Stimulated activated CD4-positive, alpha-beta T cell treated with anti-CD3 and anti-CD28 coated beads, Interleukin-12 subunit alpha, Interleukin-12 subunit beta, amount 100 ng/mL, for 4 hours (primary cell): ENCODE data around the gene MED26.

ENCODE experiments used
- DNase-seq: peaks from one replicate; pipeline ENCODE4 v3.0.0-alpha.2; 2020

Gene MED26

GRCh38 chr19:16587833-16588823, 39.9 kb downstream of the MED26 start:
- DNase-seq: no peak

DNA sequence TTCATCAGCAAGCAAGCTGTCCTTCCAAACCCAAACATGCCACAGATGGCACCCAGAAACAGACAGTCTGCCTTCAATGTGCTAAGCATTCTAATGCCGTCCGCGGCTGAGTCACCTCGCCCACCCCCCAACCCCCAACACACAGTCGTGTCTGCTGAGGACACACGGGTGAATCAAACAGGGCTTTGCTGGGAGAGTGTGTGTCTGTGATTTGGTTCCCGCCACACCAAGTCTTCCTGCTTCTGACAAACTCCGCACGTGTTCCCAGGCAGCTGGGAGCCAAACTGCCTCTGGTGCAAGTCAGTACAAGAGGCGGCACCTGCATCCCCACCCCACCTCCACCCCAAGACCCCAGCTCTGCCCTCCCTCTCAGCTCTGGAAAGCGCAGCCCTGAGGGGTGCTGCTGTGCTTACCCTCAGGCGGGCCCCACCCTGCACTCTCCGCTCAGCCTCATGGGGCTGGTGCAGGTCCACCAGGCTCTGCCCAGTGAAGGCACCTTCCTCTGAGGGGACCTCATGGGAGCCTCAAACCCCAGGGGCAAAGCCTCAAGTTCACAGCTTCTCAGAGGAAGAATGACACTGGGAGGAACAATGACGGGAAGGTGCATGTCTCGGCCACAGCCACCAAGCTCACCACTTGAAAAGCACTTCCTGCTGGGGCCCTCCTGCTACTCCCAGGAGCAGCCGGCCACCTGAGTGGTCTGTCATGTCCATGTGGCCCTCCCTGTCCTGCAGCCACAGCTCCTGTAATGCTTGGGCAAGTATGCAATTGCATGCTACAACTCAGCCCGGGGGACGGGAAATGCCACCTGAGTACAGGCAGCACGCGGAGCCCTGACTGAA, 40.8 kb downstream of the MED26 start:
- DNase-seq: peak; percentile 41

GRCh38 chr19:16586477-16586871, 41.5 kb downstream of the MED26 start:
- no peak for DNase-seq

- DNase-seq: no peak
Observed at GRCh38 chr19:16585808-16586476, 42.1 kb downstream of the MED26 start.

DNA sequence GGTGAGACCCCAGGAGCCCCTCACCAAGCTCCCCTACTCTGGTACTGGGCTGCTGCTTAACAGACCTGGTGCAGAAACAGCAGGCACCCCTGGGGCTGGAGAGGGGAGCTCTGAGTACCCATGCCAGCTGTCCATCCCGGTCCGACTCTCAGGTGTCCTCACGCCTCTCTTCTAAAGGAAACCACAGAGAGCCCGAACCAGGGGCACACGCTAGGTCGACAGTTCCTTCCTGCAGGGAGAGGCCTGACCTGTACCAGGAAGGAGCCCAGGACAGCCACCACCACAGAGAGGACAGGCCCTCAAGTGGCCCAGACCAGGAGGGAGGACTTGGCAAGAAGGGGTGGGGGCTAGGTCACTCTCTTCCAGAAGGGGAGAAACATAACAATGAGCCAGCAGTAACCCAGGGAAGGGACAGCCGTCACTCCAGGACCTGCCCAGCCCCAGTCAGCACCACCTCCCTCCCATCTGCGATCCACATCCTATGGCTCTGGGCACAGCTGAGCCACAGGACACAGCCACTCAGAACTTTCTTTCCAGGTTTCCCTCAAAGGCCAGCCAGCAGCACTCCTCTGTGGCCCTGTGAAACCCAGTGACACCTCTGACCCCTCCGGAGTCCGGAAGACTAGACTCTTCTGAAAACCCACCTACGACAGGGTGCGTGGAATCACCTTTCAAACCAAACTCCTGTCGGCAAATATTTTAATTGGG, 42.8 kb downstream of the MED26 start:
- DNase-seq: no peak

GRCh38 chr19:16584248-16585093, 43.5 kb downstream of the MED26 start:
- peak; percentile 78 for DNase-seq

- DNase-seq: no peak
Observed at GRCh38 chr19:16582486-16583261, 45.3 kb downstream of the MED26 start.

- no peak for DNase-seq
Observed at GRCh38 chr19:16581971-16582343, 46.0 kb downstream of the MED26 start.

DNA sequence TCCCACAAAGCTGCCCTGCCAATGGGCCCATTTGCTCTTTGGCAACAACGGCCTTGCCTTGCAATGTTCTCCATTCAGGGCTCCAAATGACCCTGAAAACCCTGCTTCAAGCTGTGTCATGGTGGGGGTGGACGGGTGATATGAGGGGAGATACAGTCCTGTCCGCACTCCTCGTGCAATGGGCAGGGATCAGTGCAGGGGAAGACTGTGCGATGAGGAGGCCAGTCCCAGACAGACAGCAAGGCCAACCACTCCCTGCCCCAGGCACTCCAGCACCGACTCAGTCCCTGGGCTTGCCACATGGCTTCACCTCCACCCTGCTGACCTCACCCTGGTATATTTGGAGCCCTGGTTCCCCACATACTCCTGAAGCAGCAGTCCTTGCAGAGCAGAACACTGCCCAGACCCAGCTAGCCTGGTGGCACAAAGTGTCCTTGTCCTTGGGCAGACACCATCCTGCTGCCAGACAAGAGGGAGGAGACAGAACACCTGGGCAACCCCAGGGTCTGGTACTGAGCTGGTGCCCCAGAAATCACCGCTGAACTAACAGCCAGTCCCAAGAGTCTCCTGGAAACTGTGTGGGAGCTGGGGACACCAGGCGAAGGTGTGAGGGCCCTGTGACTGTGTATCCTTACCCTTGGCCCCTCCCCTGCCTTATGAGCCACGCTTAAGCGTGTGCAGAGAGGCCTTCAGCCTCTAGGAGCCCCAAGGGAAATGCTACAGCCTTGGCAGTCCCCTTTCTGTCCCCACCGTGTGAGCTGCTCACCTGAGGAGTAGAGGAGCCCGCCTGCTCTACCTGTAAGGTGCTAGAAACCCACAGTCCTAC, 46.6 kb downstream of the MED26 start:
- no peak for DNase-seq

GRCh38 chr19:16579381-16579780, 48.6 kb downstream of the MED26 start:
- no peak for DNase-seq

DNA sequence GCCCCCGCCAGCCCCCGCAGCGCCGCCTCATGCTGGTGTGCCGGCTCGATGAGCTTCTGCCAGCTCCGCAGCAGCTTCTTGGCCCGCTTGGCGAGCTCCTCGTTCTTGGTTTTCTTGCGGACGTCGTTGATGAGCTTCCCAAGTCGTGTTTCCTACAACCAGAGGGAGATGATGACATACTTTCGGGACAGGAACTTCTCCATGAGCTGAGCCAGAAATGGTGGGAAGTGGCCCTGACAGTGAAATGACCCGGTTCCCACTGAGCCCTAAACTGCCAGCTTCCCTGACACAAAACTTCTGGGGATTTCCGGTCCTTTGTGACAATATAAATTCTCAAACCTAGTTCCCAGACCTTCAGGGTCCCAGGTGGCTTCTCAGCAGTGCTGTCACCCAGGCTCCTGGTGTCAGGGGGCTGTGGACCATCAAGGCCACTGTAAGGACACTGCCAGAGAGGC, 50.4 kb downstream of the MED26 start:
- DNase-seq: no peak

GRCh38 chr19:16576690-16577530, 51.1 kb downstream of the MED26 start:
- DNase-seq: no peak

DNA sequence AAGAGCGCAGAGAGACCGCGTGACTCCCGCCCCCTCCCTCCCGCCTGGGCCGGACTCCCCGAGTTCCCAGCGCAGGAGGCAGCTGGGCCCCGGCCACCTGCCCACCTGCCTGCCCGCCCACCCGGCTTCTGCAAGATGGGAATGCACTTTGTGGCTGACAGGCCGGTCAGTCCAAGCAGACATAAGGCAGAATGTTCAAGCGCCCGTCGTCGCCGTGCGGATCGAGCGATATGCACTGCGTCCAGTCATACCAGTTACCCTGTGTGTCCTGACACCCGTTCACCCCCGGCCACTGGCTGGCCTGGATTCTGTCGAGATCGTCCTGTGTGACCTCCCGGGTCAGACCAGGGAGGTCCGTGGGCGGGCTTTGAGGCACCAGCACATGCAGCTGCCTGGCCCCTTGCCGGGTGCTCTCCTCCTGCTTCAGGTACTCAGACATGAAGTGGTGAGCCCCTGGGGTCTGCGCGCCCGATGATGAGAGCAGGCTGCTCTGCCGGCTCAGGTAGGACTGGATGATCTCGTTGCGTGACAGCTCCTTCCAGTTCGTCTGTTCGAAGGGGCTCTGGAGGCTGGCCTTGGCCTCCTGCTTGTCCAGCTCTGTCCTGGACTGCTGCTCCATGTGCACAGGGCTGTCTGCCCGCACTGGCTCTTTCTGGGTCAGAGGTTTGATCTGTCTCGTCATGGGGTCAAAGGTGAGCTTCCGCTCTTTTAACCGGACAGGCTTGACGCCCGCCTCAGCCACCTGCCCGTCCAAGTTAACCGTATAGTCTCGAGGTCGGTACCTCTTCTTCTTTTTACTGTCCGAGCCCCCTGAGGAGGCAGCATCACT, 51.9 kb downstream of the MED26 start:
- DNase-seq: no peak

- no peak for DNase-seq
Observed at GRCh38 chr19:16575282-16575681, 52.7 kb downstream of the MED26 start.

DNA sequence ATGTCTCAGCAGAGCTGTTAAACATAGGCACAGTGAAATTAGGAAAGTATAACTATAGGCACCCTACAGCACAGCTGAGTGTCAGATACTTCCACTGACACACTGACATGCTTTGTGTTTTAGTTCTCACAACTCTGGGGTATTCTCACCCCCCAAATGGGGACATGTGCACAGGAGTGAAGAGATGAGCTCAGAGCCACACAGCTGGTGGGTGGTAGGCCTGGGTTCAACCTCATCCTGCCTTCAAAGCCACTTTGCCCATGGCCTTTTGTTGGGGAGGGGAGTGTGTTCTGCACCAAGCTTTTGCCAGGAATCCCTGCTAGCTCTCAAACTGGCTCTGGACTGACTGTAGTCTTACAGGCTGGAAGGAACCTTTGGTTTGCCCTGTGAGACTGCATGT, 54.1 kb downstream of the MED26 start:
- no peak for DNase-seq

DNA sequence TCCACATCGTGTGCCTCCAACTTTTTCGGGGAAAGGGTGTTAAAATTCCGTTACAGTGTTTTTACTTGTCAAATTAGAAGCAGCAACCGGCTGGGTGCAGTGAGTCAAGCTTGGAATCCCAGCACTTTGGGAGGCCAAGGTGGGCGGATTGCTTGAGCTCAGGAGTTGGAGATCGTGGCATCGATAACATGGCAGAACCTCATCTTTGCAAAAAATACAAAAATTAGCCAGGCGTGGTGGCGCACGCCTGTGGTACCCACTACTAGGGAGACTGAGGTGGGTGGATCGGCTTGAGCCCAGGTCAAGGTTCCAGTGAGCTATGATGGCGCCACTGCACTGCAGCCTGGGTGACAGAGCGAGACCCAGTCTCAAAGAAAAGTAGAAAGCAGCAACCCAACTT, 54.7 kb downstream of the MED26 start:
- no peak for DNase-seq

GRCh38 chr19:16572332-16573211, 55.4 kb downstream of the MED26 start, which contains the start of gene SLC35E1:
Gene SLC35E1, minus strand, starts transcription at chr19:16572415. Its CDS starts 51 bp downstream, at chr19:16572364.
- DNase-seq: peak; percentile 89
